PC-9 (cell line): ENCODE results near the gene CARHSP1. TPM values are rescaled to one million over a fixed set of nuclear protein-coding genes. Genes with fewer than 3 reads are reported as not detected.

Experiments
- BruUV-seq: library from RNA; stranded (reverse); fragments of 400-500 nt; replicated peaks from 2 replicates; lab custom pipeline; 2021; lab: Mats Ljungman, UMichigan
- CTCF ChIA-PET: fragments of 300-600 bp; sonication (Branson Sonifier 250); formaldehyde crosslinking; loops from one replicate; lab custom pipeline; 2022; ENCODE audit warnings: antibody characterized with exemption; lab: Charles Lee
- POLR2A ChIA-PET: fragments of 300-600 bp; sonication (Branson Sonifier 250); formaldehyde crosslinking; loops from one replicate; lab custom pipeline; 2022; ENCODE audit warnings: antibody characterized with exemption; ENCODE audit not compliant: unreplicated experiment; lab: Charles Lee
- DNase-seq, 2 experiments: peaks; one replicate each; pipeline versions ENCODE4 v3.0.0 to v3.0.0-alpha.2; 2015 to 2022; ENCODE audit warnings: mixed read lengths in 1 of 2
- H2AFZ ChIP-seq: fragments of 200-600 bp; sonication (generic); 2 replicates; pipeline ENCODE4 v1.8.1; 2017; ENCODE audit warnings: antibody characterized with exemption
- H3F3A ChIP-seq: fragments of 200-600 bp; sonication (generic); 2 replicates; pipeline ENCODE4 v1.8.1; 2017; ENCODE audit warnings: antibody characterized with exemption, mild to moderate bottlenecking, low read depth; ENCODE audit not compliant: insufficient read depth
- H3K27ac ChIP-seq: fragments of 200-600 bp; sonication (generic); 2 replicates; pipeline ENCODE4 v1.6.1; 2016; ENCODE audit warnings: mixed run types
- H3K27me3 ChIP-seq: fragments of 200-600 bp; sonication (generic); 2 replicates; pipeline ENCODE4 v1.6.1; 2016; ENCODE audit warnings: low read depth, mixed run types; ENCODE audit not compliant: insufficient read depth
- H3K36me3 ChIP-seq: fragments of 200-600 bp; sonication (generic); 2 replicates; pipeline ENCODE4 v1.6.1; 2016; ENCODE audit warnings: low read depth, mixed run types
- H3K4me1 ChIP-seq: fragments of 200-600 bp; sonication (generic); replicated peaks from 2 replicates; pipeline ENCODE4 v1.6.1; 2016; ENCODE audit warnings: mixed run types; ENCODE audit not compliant: insufficient read depth
- H3K4me2 ChIP-seq: fragments of 200-600 bp; sonication (generic); 2 replicates; pipeline ENCODE4 v1.6.1; 2017; ENCODE audit warnings: mixed run types
- H3K4me3 ChIP-seq: fragments of 200-600 bp; sonication (generic); 2 replicates; pipeline ENCODE4 v1.6.1; 2016; ENCODE audit warnings: mixed run types
- H3K79me2 ChIP-seq: fragments of 200-600 bp; sonication (generic); 2 replicates; pipeline ENCODE4 v1.6.1; 2017; ENCODE audit warnings: low read depth, mixed run types
- H3K9me2 ChIP-seq: fragments of 200-600 bp; sonication (generic); 2 replicates; pipeline ENCODE4 v1.8.1; 2017; ENCODE audit warnings: mild to moderate bottlenecking; ENCODE audit not compliant: insufficient read depth
- H3K9me3 ChIP-seq: fragments of 200-600 bp; sonication (generic); 2 replicates; pipeline ENCODE4 v1.8.1; 2016; ENCODE audit warnings: low read depth; ENCODE audit not compliant: insufficient read depth
- H4K20me1 ChIP-seq: fragments of 200-600 bp; sonication (generic); 2 replicates; pipeline ENCODE4 v1.8.1; 2017; ENCODE audit not compliant: insufficient read depth
- CTCF ChIP-seq: fragments of 200-600 bp; sonication (generic); conservative IDR thresholded peaks from 2 replicates; pipeline ENCODE4 v1.6.1; 2017; ENCODE audit warnings: mixed run types, antibody characterized with exemption, mild to moderate bottlenecking, moderate library complexity
- EZH2 ChIP-seq: fragments of 200-600 bp; sonication (generic); IDR thresholded peaks from 2 replicates; pipeline ENCODE4 v1.8.0; 2017; ENCODE audit warnings: antibody characterized with exemption, low read depth
- intact Hi-C: fragments of 100-400 bp; cut with micrococcal nuclease; formaldehyde crosslinking; loops from one replicate; pipeline ENCODE4 v1.10.0; 2022; ENCODE audit not compliant: unreplicated experiment
- total RNA-seq: library from RNA; stranded (reverse); gene quantifications from 2 replicates; pipeline ENCODE4 v1.2.3, GENCODE V29; 2021

The CARHSP1 gene
- total RNA-seq, 1 experiment from 2014 or later: 179 TPM

DNA sequence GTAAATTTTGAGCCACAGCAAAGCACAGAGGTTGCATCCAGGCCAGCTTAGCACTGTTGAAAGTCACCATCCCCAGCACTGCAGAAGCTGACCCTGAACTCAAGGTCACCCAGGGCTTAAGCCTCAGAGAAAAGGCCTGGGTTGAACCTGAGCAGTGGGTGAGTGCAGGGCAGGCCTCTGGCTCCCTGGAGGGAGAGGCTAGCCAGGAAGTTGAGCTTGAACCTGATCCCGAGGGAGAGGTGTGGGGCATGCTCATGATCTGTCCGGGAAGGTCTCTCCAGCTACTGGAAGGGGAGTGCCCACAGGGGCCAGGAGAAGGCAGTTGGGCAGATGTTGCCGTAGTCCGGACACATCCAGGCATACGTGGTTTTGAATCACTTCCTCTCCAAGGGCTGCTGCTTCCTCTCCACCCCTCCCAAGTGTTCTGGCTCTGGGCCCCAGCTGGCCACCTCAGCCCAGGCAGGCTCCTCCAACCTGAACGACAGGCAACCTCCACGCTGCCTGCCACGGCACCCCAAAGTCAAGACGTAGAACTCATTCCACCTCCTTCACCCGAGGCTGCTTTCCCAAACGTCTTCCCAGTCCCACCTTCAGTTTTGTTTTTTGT lies 18.4 kb downstream of the CARHSP1 start:
- peaks cover 50% of the 10 kb centered on the region for H4K20me1 ChIP-seq
- no peaks in the 10 kb centered on the region for H3K9me3 ChIP-seq
- H3K27ac ChIP-seq: no peak overlapping the region
- no TSS peak for BruUV-seq
- H3K4me3 ChIP-seq: no peak overlapping the region
- TF ChIP-seq CTCF (no peak), EZH2 (no peak)
- H3K79me2 ChIP-seq: no peaks in the 10 kb centered on the region
- H3K27me3 ChIP-seq: no peaks in the 10 kb centered on the region
- intact Hi-C loops: no loop called here
- peak in 1 of 2 experiments; percentile 55 for DNase-seq
- H3K9me2 ChIP-seq: no peaks in the 10 kb centered on the region
- no peaks in the 10 kb centered on the region for H3K4me1 ChIP-seq
- POLR2A ChIA-PET: no interaction called here
- CTCF ChIA-PET: no interaction called here
- no peak overlapping the region for H3K4me2 ChIP-seq
- H3F3A ChIP-seq: peaks cover 24% of the 10 kb centered on the region
- H3K36me3 ChIP-seq: peaks cover 14% of the 10 kb centered on the region; the same call in 1 of the 2 replicates
- H2AFZ ChIP-seq: no peak overlapping the region

GRCh38 chr16:8849411-8850011 lies 19.3 kb downstream of the CARHSP1 start:
- Histone ChIP-seq H3K79me2 (no peaks in the 10 kb centered on the region), H4K20me1 (peaks cover 55% of the 10 kb centered on the region), H3K4me2 (no peak overlapping the region), H2AFZ (no peak overlapping the region), H3K4me3 (no peak overlapping the region), H3K27ac (no peak overlapping the region), H3F3A (peaks cover 23% of the 10 kb centered on the region), H3K27me3 (no peaks in the 10 kb centered on the region), H3K36me3 (peaks cover 14% of the 10 kb centered on the region; the same call in 1 of the 2 replicates), H3K9me3 (no peaks in the 10 kb centered on the region), H3K4me1 (no peaks in the 10 kb centered on the region), H3K9me2 (no peaks in the 10 kb centered on the region)
- BruUV-seq: no TSS peak
- CTCF ChIA-PET: no interaction called here
- POLR2A ChIA-PET: no interaction called here
- DNase-seq: no peak
- intact Hi-C loops: no loop called here
- no peak for TF ChIP-seq CTCF
- no peak for TF ChIP-seq EZH2

- no peak for DNase-seq
- CTCF ChIA-PET: no interaction called here
- no peaks in the 10 kb centered on the region for H3K9me2 ChIP-seq
- H3K4me2 ChIP-seq: no peak overlapping the region
- peaks cover 14% of the 10 kb centered on the region; the same call in 1 of the 2 replicates for H3K36me3 ChIP-seq
- intact Hi-C loops: no loop called here
- H4K20me1 ChIP-seq: peaks cover 55% of the 10 kb centered on the region
- no peaks in the 10 kb centered on the region for H3K79me2 ChIP-seq
- H3F3A ChIP-seq: peaks cover 23% of the 10 kb centered on the region
- no peaks in the 10 kb centered on the region for H3K4me1 ChIP-seq
- no peak overlapping the region for H2AFZ ChIP-seq
- no peaks in the 10 kb centered on the region for H3K9me3 ChIP-seq
- POLR2A ChIA-PET: no interaction called here
- no peak for TF ChIP-seq EZH2
- TF ChIP-seq CTCF: no peak
- H3K27ac ChIP-seq: no peak overlapping the region
- H3K4me3 ChIP-seq: no peak overlapping the region
- H3K27me3 ChIP-seq: no peaks in the 10 kb centered on the region
- BruUV-seq: no TSS peak
Observed at GRCh38 chr16:8848939-8849391, 19.8 kb downstream of the CARHSP1 start.
